Hematopoietic multipotent progenitor cell treated with erythropoietin and hydrocortisone succinate and interleukin-3 and kit ligand, for 4 days (in vitro differentiated cells): ENCODE measurements around the gene RSRC2.
"Not testable (repeated sequence)": the region's sequence is repeated elsewhere in the genome, so short reads cannot be mapped to it uniquely, and the experiment has no call there.

Experiments used
- DNase-seq: peaks from one replicate; pipeline ENCODE4 v3.0.0-alpha.2; 2015

Gene RSRC2

GRCh38 chr12:122481861-122482260 is 44.9 kb downstream of the RSRC2 start:
- DNase-seq, result no peak

- no peak for DNase-seq
Observed at GRCh38 chr12:122480753-122481152, 46.0 kb downstream of the RSRC2 start.

GRCh38 chr12:122474324-122474716 is 52.4 kb downstream of the RSRC2 start:
- DNase-seq, result no peak

DNA sequence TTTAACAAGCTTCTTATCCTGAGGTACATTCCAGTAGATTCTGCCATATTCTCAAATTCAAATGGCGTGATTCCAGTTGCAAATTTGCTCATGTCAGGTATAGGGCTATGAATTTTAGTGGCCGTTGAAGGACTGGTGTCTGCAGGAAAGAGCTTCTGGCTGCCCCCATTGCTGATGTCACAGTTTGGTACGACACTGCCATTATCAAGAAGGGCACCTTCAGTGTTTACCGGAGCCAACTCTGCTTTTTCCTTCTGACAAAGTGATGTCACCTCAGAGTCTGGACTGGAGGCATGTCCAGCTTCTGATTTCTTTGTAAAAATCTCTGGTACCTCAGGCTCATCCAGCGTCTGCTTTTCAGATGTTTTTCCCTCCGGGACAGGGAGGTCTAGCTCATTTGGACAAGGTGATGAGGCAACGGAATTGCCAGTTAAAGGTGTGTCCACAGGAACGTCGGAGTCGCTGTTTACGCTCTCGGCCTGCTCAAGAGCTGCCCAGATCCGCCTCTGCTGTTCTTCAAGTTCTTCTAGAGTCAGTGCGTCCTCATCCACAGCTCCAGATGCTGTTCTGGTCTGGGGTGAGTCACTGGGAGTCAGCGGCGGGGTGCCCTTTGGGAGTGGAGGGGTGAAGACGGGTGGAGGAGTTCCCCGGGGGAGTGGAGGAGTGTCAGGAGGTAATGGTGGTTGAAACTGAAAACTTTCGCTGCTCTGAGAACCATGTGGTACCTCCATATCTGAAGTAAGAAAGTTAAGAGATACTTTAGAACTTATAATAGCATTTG is 53.0 kb downstream of the RSRC2 start:
- no peak for DNase-seq

DNA sequence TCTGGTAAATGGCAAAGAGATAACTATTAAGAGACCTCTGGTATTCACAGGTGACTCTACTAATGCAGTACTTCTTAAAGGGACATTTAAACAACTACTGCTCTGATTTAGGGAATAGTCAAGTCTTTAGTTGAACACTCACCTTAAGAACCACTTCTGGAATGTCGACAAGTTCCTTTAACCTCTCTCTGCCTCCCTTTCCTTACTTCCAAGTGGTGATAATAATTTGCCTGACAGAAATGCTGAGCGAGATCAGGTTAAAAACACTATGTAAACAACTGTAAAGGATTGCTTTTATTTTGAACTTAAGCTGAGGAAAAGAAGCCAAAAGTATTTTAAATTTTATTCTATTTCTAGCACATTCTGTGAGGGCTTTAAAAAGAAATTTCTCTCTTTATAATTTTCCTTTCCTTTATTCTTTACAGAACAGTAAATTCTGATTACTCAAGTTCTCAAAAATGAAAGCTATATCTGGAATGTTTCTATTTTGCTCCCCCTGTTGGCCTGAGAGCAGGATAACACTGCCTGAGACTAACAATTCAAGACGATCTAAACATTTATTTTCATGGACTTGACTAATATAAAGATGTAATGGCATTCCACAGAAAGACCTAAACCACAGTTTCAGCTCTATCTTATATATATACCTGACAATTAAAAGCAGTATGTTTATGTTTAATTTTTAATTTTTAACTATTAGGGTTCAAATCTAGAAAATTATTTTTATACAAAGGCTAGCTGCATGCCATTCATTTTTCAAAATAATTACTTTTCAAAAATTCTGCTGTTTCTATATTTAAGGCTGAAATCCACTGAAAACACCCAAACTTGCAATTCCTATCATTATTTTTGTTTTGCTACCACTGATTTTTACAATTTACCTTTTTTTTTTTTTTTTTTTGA is 55.2 kb downstream of the RSRC2 start:
- DNase-seq, result peak; percentile 84

GRCh38 chr12:122470576-122470975 is 56.2 kb downstream of the RSRC2 start:
- not testable (repeated sequence) for DNase-seq

- DNase-seq, result not testable (repeated sequence)
Observed at GRCh38 chr12:122469856-122470255, 56.9 kb downstream of the RSRC2 start.

GRCh38 chr12:122467983-122468382 is 58.8 kb downstream of the RSRC2 start:
- no peak for DNase-seq

DNA sequence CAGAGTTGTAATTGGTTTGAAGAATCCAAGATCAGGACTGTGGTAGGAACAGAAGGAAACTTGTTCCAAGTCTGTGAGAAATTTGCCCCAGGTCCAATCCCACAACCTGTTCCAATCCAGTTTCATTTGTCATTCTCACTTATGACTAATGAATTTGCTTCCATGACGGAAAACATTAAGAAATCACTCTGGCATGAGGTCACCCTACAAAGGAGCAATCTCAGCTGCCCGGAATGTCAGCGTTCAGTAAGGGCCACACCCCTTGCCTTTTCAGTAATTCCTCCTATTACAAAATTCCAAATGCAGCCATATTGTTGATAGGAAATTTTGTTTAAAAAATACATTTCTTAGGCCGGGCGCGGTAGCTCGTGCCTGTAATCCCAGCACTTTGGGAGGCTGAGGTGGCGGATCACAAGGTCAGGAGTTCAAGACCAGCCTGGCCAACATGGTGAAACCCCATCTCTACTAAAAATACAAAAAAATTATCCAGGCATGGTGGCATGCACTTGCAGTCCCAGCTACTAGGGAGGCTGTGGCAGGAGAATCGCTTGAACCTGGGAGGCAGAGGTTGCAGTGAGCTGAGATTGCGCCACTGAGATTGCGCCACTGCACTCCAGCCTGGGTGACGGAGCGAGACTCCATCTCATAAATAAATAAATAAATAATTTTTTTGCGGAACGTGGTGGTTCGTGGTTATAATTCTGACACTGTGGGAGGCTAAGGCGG is 62.3 kb downstream of the RSRC2 start:
- DNase-seq, result not testable (repeated sequence)

DNA sequence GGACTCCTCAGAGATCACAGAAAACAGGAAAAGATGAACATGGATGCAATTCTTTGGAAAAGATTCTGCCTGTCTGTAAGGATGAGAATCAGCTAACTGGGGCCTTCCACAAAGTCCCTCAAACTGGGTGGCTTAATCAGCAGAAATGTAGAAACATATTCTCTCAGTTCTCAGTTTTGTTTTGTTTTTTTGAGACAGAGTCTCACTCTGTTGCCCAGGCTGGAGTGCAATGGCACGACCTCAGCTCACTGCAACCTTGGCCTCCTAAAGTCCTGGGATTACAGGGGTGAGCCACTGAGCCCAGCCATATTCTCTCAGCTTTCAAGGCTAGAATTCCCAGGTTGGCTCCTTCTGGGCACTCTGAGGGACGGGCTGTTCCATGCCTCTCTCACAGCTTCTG is 66.1 kb downstream of the RSRC2 start:
- DNase-seq, result no peak

- no peak for DNase-seq
Observed at GRCh38 chr12:122460061-122460460, 66.7 kb downstream of the RSRC2 start.

GRCh38 chr12:122459211-122459610 is 67.5 kb downstream of the RSRC2 start:
- DNase-seq, result no peak

DNA sequence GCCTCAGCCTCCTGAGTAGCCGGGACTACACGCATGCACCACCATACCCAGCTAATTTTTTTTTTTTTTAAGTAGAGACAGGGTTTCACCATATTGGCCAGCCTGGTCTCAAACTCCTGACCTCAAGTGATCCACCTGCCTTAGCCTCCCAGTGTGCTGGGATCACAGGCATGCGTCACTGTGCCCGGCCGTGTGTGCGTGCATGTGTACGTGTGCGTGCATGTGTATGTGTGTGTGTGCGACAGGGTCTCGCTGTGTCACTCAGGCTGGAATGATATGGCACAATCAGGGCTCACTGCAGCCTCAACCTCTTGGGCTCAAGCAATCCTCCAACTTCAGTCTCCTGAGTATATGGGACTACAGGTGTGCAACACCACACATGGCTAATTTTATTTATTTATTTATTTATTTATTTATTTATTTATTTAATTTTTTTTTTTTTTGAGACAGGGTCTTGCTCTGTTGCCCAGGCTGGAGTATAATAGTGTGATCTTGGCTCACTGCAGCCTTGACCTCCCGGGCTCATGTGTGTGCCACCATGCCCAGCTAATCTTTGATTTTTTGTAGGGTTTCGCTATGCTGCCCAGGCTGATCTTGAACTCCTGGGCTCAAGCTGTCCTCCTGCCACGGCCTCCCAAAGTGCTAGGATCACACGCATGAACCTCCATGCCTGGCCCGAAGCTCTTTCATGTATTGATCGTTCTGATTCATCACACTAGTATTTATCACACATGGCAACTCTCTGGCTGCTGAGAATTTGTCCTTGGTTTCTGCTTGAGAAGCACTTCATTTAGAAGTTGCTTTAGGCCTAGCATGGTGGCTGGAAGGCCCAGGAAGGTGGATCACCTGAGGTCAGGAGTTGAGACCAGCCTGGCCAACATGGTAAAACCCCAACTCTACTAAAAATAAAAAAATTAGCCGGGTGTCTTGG is 68.4 kb downstream of the RSRC2 start:
- DNase-seq, result no peak

DNA sequence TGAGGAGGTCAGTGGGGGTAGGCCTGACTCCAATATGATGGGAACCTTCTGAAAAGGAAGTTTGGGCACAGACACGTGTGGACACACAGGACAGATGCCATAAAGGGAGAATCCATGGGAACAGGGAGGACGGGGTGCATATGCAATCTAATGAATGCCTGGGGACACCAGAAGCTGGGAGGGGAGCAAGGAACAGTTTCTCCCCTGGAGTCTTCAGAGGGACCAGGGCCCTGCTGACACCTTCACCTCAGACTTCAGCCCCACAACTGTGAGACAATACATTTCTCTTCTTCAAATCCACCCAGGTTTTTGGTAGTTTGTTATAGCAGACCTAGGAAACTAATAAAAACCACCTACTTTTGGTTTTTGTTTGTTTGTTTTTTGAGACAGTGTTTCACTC is 69.1 kb downstream of the RSRC2 start:
- no peak for DNase-seq

- DNase-seq, result no peak
Observed at GRCh38 chr12:122454739-122455138, 72.0 kb downstream of the RSRC2 start.

DNA sequence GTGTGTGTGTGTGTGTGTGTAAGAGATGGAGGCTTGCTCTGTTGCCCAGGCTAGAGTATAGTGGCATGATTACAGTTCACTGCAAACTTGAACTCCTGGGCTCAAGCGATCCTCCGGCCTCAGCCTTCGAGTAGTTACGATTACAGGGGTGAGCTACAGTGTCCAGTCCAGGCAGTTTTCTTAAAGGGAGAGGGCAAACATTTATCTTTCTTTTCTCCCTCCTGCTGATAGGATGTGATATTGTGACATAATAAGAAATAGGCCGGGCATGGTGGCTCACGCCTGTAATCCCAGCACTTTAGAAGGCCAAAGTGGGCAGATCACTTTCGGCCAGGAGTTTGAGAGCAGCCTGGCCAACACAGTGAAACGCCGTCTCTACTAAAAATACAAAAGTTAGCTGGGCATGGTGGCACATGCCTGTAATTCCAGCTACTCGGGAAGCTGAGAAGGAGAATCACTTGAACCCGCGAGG is 72.5 kb downstream of the RSRC2 start:
- DNase-seq, result no peak
